Tibial artery (tissue), 4 donors: ENCODE data around the gene JCHAIN.
"Not testable (repeated sequence)": the region's sequence is repeated elsewhere in the genome, so short reads cannot be mapped to it uniquely, and the experiment has no call there.

ENCODE experiments used
- DNase-seq, 2 donors: peaks; one replicate each; pipeline ENCODE4 v3.0.0-alpha.2; 2019
- H3K27ac ChIP-seq, 2 donors: fragments of 200-600 bp; sonication (generic) in 1 of 2; 1 replicate in 1 of 2; 2 replicates in 1 of 2; pipeline ENCODE4 v1.5.1; 2018 to 2019; ENCODE audit warnings: mild to moderate bottlenecking in 1 of 2
- H3K27me3 ChIP-seq, 2 donors: fragments of 200-600 bp; sonication (generic) in 1 of 2; one replicate each; pipeline versions ENCODE4 v1.5.1 to v1.6.0; 2016 to 2019
- H3K36me3 ChIP-seq, 3 donors: fragments of 200-600 bp; sonication (generic) in 2 of 3; one replicate each; pipeline ENCODE4 v1.5.1; 2016 to 2019; ENCODE audit warnings: mild to moderate bottlenecking in 2 of 3
- H3K4me1 ChIP-seq, 4 donors: fragments of 200-600 bp; sonication (generic) in 2 of 4; 1 replicate in 3 of 4; 2 replicates in 1 of 4; pipeline ENCODE4 v1.5.1; 2016 to 2019
- H3K4me3 ChIP-seq, 2 donors: fragments of 200-600 bp; sonication (generic) in 1 of 2; 1 replicate in 1 of 2; 2 replicates in 1 of 2; pipeline ENCODE4 v1.5.1; 2018 to 2019; ENCODE audit warnings: mild to moderate bottlenecking in 2 of 2
- H3K9me3 ChIP-seq, 3 donors: fragments of 200-600 bp; sonication (generic) in 1 of 3; one replicate each; pipeline ENCODE4 v1.5.1; 2016 to 2019
- intact Hi-C: fragments of 100-400 bp; cut with DNase I; formaldehyde crosslinking; loops from one replicate; pipeline ENCODE4 v1.15.0; 2023; ENCODE audit warnings: low total_unique reads
- TF ChIP-seq, protein P1 (sequence below), 2 experiments: fragments of 200-600 bp in 1 of 2; fragments of 450-650 bp in 1 of 2; IDR thresholded peaks; one replicate each; pipeline ENCODE4 v1.5.1; 2017 to 2019; ENCODE audit warnings: antibody characterized with exemption in 2 of 2, mild to moderate bottlenecking in 1 of 2, moderate library complexity in 1 of 2

JCHAIN gene

GRCh38 chr4:70705183-70706043, 39.1 kb upstream of the JCHAIN start:
- Histone ChIP-seq H3K27ac (peak overlapping the region; percentile 91 to 95), H3K36me3 (no peaks in the 10 kb centered on the region), H3K4me1 (peaks cover 0 to 29% (median 11%) of the 10 kb centered on the region in 4 donors), H3K9me3 (no peaks in the 10 kb centered on the region), H3K27me3 (no peaks in the 10 kb centered on the region), H3K4me3 (peak overlapping the region; percentile 72 to 96)
- DNase-seq, result peak; percentile 65 to 83
- intact Hi-C loops, result loop anchor here (2.0 kb wide), 1 partner anchor 17 kb away; the partner anchor contains the start of gene UTP3
- TF ChIP-seq, protein P1, sequence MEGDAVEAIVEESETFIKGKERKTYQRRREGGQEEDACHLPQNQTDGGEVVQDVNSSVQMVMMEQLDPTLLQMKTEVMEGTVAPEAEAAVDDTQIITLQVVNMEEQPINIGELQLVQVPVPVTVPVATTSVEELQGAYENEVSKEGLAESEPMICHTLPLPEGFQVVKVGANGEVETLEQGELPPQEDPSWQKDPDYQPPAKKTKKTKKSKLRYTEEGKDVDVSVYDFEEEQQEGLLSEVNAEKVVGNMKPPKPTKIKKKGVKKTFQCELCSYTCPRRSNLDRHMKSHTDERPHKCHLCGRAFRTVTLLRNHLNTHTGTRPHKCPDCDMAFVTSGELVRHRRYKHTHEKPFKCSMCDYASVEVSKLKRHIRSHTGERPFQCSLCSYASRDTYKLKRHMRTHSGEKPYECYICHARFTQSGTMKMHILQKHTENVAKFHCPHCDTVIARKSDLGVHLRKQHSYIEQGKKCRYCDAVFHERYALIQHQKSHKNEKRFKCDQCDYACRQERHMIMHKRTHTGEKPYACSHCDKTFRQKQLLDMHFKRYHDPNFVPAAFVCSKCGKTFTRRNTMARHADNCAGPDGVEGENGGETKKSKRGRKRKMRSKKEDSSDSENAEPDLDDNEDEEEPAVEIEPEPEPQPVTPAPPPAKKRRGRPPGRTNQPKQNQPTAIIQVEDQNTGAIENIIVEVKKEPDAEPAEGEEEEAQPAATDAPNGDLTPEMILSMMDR (IDR thresholded peaks at IDR 0.05), result no peak

GRCh38 chr4:70704931-70705182, 38.5 kb upstream of the JCHAIN start:
- H3K4me1 ChIP-seq, result peaks cover 0 to 29% (median 11%) of the 10 kb centered on the region in 4 donors
- no peaks in the 10 kb centered on the region for H3K9me3 ChIP-seq
- H3K27ac ChIP-seq, result peak overlapping the region; percentile 91 to 95
- H3K4me3 ChIP-seq, result peak overlapping the region; percentile 72 to 96
- no peaks in the 10 kb centered on the region for H3K27me3 ChIP-seq
- DNase-seq, result no peak
- TF ChIP-seq, protein P1 (IDR thresholded peaks at IDR 0.05), result no peak
- intact Hi-C loops, result loop anchor here (2.0 kb wide), 1 partner anchor 16 kb away; the partner anchor contains the start of gene UTP3
- no peaks in the 10 kb centered on the region for H3K36me3 ChIP-seq

DNA sequence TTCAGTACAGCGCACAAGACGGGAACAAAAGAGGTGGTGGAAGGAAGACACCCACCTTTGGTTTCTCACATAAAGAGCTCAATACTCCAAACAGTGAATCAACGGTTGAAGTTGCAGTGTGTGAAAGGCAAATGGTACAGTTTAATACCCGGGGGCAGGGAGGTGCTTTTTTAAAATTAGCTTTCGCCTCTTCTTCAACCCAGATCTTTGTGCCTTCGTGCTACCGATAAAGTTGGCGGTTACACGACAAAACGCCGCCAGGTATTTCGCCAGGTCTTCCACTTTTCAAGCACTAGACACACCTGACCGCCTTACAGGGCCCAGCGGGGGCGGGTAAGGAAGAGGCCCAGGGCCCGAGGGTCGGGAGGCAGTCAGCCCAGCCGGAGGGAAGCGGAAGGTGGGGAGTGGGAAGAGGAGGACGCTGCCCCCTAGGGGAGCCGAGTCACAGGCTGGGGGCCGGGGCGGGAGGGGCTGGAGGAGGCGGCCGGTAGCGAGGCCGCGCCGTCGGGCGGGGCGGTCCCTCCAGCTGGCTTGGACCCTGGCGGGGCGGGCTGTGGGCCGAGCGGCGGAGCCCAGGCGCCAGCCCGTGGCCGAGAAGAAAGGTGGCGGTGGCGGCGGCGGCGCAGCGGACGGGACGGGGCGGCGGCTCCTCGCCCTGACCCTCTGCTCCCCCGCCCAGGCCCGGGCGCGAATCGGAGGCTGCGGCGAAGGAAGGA, 38.1 kb upstream of the JCHAIN start:
- peak; percentile 75 to 90 for DNase-seq

DNA sequence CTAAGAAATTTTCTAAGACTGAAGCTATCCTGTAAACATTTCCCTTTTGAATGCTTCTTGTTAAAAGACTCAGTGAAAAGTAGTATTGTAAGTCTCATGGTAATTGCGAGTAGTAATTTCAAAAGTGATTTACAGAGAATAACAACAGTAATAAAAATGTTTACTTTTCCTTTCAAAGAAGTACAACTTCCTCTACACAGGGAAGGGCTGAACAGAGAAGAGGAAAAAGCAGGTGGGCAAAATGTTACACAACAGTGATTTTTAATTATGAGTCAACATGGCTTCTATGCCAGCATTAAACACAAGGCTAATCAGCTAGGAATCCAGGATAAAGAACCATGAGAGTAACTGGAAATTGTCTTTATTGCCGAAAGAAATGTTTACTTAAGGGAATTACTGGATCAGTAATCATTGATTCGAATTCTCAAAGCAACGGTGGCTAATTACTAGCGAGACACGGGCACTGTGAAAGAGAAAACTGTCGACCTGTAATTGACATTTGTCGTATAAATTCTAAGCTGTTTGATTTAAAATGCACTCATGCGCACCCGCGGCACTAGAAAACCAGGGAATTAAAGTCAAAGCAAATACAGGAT, 37.4 kb upstream of the JCHAIN start:
- H3K9me3 ChIP-seq, result no peaks in the 10 kb centered on the region
- H3K27ac ChIP-seq, result peak overlapping the region; percentile 91 to 95
- H3K27me3 ChIP-seq, result no peaks in the 10 kb centered on the region
- H3K4me3 ChIP-seq, result peak overlapping the region; percentile 72 to 96
- TF ChIP-seq, protein P1 (IDR thresholded peaks at IDR 0.05), result no peak
- peaks cover 0 to 29% (median 11%) of the 10 kb centered on the region in 4 donors for H3K4me1 ChIP-seq
- no peaks in the 10 kb centered on the region for H3K36me3 ChIP-seq
- no peak for DNase-seq
- intact Hi-C loops, result loop anchor here (2.0 kb wide), 1 partner anchor 15 kb away; the partner anchor contains the start of gene UTP3

More for the DNA sequence above, 38.1 kb upstream of the JCHAIN start:
- Histone ChIP-seq H3K9me3 (no peaks in the 10 kb centered on the region), H3K36me3 (no peaks in the 10 kb centered on the region), H3K27ac (peak overlapping the region; percentile 91 to 95), H3K4me1 (peaks cover 0 to 29% (median 11%) of the 10 kb centered on the region in 4 donors), H3K27me3 (no peaks in the 10 kb centered on the region), H3K4me3 (peak overlapping the region; percentile 72 to 96)
- intact Hi-C loops, result loop anchor here (2.0 kb wide), 1 partner anchor 16 kb away; the partner anchor contains the start of gene UTP3
- TF ChIP-seq, protein P1 (IDR thresholded peaks at IDR 0.05), result peak in 1 of 2 experiments; percentile 30

DNA sequence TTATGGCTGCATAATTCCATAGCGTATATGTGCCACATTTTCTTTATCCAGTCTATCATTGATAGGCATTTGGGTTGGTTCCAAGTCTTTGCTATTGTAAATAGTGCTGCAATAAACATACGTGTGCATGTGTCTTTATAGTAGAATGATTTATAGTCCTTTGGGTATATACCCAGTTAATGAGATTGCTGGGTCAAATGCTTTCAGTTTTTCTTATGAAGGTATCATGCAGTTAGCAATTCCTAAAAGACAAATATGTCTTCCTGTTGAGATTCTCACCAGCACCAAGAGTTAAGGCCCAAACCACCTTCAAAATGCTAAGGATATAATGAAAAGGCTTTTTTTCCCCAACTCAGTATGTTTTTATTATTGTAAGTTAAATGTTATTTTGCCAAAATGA, 36.3 kb upstream of the JCHAIN start:
- H3K36me3 ChIP-seq, H3K27ac ChIP-seq, intact Hi-C loops: not testable (repeated sequence)

More for the DNA sequence above, 36.3 kb upstream of the JCHAIN start:
- H3K4me3 ChIP-seq, H3K9me3 ChIP-seq, H3K27me3 ChIP-seq, DNase-seq: not testable (repeated sequence)
- peaks cover 0 to 19% (median 11%) of the 10 kb centered on the region in 4 donors for H3K4me1 ChIP-seq
